NB4 (cell line): Measurements from ENCODE around the gene SIX6.

Experiments
- DNase-seq: peaks from one replicate; pipeline ENCODE4 v3.0.0; 2010; ENCODE audit warnings: low read depth
- H3K4me3 ChIP-seq: one replicate; pipeline ENCODE4 v1.5.1; 2011; ENCODE audit warnings: mild to moderate bottlenecking, low read depth, low read length, moderate library complexity
- MAX ChIP-seq: IDR thresholded peaks from 2 replicates; pipeline ENCODE4 v1.6.1; 2011; ENCODE audit warnings: low read depth, low read length
- MYC ChIP-seq: IDR thresholded peaks from 2 replicates; pipeline ENCODE4 v1.6.1; 2011; ENCODE audit warnings: low read depth, low read length
- POLR2A ChIP-seq: IDR thresholded peaks from 2 replicates; pipeline ENCODE4 v1.6.1; 2011; ENCODE audit warnings: mild to moderate bottlenecking; ENCODE audit not compliant: insufficient read length; ENCODE audit errors: extremely low read depth
- TF ChIP-seq, protein P1 (sequence below): IDR thresholded peaks from one replicate; pipeline ENCODE4 v1.5.1; 2012; ENCODE audit warnings: low read depth, low read length

SIX6 gene

DNA sequence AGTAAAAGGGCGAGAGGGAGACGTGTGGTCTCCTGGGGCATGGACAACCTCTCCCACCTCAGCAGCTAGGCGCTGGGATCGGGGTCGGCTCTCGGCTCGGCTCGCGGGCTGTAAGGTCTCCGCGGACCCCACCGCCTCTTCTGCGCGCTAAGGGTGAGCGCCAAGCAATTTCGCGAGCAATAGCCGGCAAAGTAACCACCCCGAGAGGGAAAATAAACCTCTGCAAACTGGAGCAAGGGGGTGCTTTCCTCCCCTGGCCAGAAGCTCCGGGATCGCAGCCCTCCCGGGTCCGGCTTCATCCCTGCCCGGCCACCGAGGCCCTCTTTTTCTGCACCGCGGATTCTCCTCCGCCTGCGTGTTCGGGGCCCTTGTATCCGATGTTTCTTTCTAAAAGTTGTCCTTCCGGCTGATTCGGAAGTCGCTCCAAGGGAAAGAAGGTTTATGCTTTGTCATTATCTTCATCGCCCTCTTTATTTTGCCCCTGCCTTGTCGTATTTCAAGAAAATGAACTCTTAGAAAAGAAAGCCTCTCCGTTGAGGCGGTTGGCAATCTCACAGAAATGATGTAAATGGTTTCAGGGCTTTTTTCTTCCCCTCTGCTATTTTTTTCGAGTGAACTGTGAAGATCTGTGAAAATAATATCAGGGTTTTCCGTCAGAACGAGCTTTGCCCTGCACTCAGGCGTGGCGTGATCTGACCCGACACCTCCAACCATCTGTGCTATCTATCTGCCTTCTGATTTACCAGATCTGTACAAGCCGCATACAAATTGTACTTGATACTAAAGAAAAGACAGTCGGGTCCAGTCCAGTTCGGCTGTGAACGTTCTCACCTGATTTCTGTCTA is 1.7 kb upstream of the SIX6 start:
- no peak for DNase-seq
- H3K4me3 ChIP-seq: no peak overlapping the region
- no peak for TF ChIP-seq POLR2A

GRCh38 chr14:60508363-60508706 is 611 bp upstream of the SIX6 start:
- DNase-seq: no peak
- no peak overlapping the region for H3K4me3 ChIP-seq
- TF ChIP-seq POLR2A: no peak
- TF ChIP-seq, protein P1, sequence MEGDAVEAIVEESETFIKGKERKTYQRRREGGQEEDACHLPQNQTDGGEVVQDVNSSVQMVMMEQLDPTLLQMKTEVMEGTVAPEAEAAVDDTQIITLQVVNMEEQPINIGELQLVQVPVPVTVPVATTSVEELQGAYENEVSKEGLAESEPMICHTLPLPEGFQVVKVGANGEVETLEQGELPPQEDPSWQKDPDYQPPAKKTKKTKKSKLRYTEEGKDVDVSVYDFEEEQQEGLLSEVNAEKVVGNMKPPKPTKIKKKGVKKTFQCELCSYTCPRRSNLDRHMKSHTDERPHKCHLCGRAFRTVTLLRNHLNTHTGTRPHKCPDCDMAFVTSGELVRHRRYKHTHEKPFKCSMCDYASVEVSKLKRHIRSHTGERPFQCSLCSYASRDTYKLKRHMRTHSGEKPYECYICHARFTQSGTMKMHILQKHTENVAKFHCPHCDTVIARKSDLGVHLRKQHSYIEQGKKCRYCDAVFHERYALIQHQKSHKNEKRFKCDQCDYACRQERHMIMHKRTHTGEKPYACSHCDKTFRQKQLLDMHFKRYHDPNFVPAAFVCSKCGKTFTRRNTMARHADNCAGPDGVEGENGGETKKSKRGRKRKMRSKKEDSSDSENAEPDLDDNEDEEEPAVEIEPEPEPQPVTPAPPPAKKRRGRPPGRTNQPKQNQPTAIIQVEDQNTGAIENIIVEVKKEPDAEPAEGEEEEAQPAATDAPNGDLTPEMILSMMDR: no peak
- no peak for TF ChIP-seq MAX
- TF ChIP-seq MYC: no peak

- TF ChIP-seq, protein P1: no peak
- no peak for TF ChIP-seq MYC
- no peak overlapping the region for H3K4me3 ChIP-seq
- DNase-seq: no peak
Observed at GRCh38 chr14:60509438-60510253, 700 bp downstream of the SIX6 start.

GRCh38 chr14:60510254-60510950 is 1.5 kb downstream of the SIX6 start:
- no peak for TF ChIP-seq POLR2A
- TF ChIP-seq MAX: no peak
- TF ChIP-seq, protein P1: no peak
- no peak for TF ChIP-seq MYC
- DNase-seq: no peak
- H3K4me3 ChIP-seq: no peak overlapping the region

DNA sequence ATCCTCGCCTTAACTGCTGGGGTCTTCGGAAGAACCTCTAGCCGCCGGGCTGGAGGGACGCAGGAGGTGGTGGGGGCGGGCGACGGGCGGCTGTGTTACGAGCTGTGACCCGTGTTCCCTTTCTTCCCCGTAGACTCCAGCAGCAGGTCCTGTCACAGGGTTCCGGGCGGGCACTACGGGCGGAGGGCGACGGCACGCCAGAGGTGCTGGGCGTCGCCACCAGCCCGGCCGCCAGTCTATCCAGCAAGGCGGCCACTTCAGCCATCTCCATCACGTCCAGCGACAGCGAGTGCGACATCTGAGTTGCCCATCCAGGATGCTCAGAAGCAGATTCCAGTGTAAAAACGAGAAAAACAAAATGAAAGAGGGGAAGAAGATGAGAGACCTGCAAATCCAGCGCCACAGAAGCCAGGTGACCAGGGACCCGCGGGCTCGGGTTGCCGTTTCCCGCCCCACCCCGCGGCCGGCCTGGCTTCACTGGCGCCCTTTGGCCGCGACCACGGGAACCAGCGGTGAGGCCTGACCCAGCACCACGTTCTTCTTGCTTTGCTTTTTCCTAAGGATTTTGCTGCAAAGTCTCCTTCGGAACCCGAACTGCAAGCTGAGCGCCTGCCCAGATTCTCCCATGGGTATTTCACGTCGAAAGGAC is 2.1 kb downstream of the SIX6 start:
- TF ChIP-seq MYC (no peak), POLR2A (no peak), MAX (no peak)
- TF ChIP-seq, protein P1: no peak
- no peak for DNase-seq
- no peak overlapping the region for H3K4me3 ChIP-seq

GRCh38 chr14:60512126-60512525 is 3.2 kb downstream of the SIX6 start:
- no peak for DNase-seq
- no peak overlapping the region for H3K4me3 ChIP-seq
- TF ChIP-seq, protein P1: no peak
- no peak for TF ChIP-seq MAX
- TF ChIP-seq POLR2A: no peak
- TF ChIP-seq MYC: no peak
